ENCODE results near the gene CAPN9.

CAPN9 gene

GRCh38 chr1:230796626-230797025 lies 49.4 kb downstream of the CAPN9 start:
- in situ Hi-C loops (cut with MboI; ENCODE audit: low sequenced_read_pairs, unreplicated experiment): no loop called here
- DNase-seq (ENCODE audit: low spot score): no peak
- TF ChIP-seq CTCF (IDR thresholded peaks at IDR 0.05; ENCODE audit: borderline replicate concordance, control extremely low read depth, extremely low read depth, insufficient read depth, missing control alignments): no peak

GRCh38 chr1:230797376-230797920 lies 50.3 kb downstream of the CAPN9 start:
- no peak for DNase-seq (ENCODE audit: low spot score)
- in situ Hi-C loops (cut with MboI; ENCODE audit: low sequenced_read_pairs, unreplicated experiment): no loop called here
- no peak for TF ChIP-seq CTCF (IDR thresholded peaks at IDR 0.05; ENCODE audit: borderline replicate concordance, control extremely low read depth, extremely low read depth, insufficient read depth, missing control alignments)

- DNase-seq (ENCODE audit: low spot score): no peak
- no peak for TF ChIP-seq CTCF (IDR thresholded peaks at IDR 0.05; ENCODE audit: borderline replicate concordance, control extremely low read depth, extremely low read depth, insufficient read depth, missing control alignments)
- in situ Hi-C loops (cut with MboI; ENCODE audit: low sequenced_read_pairs, unreplicated experiment): no loop called here
Observed at GRCh38 chr1:230797942-230798365, 50.8 kb downstream of the CAPN9 start.

- no peak for TF ChIP-seq CTCF (IDR thresholded peaks at IDR 0.05; ENCODE audit: borderline replicate concordance, control extremely low read depth, extremely low read depth, insufficient read depth, missing control alignments)
- in situ Hi-C loops (cut with MboI; ENCODE audit: low sequenced_read_pairs, unreplicated experiment): no loop called here
Observed at GRCh38 chr1:230798491-230798890, 51.3 kb downstream of the CAPN9 start.

GRCh38 chr1:230800891-230801840 lies 54.0 kb downstream of the CAPN9 start:
- DNase-seq (ENCODE audit: low spot score): no peak
- in situ Hi-C loops (cut with MboI; ENCODE audit: low sequenced_read_pairs, unreplicated experiment): no loop called here
- no peak for TF ChIP-seq CTCF (IDR thresholded peaks at IDR 0.05; ENCODE audit: borderline replicate concordance, control extremely low read depth, extremely low read depth, insufficient read depth, missing control alignments)

More at GRCh38 chr1:230798491-230798890, 51.3 kb downstream of the CAPN9 start:
- DNase-seq (ENCODE audit: low spot score): no peak

- no peak for DNase-seq (ENCODE audit: low spot score)
- in situ Hi-C loops (cut with MboI; ENCODE audit: low sequenced_read_pairs, unreplicated experiment): no loop called here
- no peak for TF ChIP-seq CTCF (IDR thresholded peaks at IDR 0.05; ENCODE audit: borderline replicate concordance, control extremely low read depth, extremely low read depth, insufficient read depth, missing control alignments)
Observed at GRCh38 chr1:230804396-230804795, 57.2 kb downstream of the CAPN9 start.

All from GM13976 (cell line).